ENCODE data around the gene WDR1.

Gene WDR1

DNA sequence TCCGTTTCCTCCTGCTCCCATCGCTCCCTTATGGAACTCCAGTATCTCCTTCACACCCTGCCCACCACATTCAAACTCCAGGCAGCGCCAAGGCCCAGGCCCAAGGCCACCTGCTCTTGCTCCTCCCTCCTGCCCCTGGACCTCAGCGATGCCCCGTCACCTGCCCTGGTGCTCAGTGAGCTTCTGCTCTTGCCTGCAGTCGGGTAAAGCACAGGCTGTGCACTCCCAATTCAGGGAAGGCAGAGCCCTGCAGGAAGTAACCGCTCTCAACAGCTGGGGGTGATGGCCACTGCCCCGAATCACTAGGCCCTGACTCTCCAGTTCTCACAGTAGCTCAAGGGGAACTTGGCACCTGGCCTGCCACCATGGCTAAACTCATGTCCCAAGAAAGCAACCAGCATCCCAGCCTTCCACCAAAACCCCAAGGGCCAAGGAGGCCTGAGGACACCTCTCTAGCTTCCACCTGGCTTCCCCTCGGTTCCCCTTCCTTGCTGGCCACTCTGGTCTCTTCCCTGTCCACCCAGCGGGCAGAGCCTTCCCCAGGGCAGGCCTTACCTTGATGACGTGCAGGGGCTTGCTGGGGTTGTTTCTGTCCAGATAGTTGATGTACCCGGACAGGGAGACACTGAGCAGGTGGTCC is 29.3 kb downstream of the WDR1 start:
- in situ Hi-C loops (cut with HindIII; ENCODE audit: low sequenced_read_pairs), result no loop called here

DNA sequence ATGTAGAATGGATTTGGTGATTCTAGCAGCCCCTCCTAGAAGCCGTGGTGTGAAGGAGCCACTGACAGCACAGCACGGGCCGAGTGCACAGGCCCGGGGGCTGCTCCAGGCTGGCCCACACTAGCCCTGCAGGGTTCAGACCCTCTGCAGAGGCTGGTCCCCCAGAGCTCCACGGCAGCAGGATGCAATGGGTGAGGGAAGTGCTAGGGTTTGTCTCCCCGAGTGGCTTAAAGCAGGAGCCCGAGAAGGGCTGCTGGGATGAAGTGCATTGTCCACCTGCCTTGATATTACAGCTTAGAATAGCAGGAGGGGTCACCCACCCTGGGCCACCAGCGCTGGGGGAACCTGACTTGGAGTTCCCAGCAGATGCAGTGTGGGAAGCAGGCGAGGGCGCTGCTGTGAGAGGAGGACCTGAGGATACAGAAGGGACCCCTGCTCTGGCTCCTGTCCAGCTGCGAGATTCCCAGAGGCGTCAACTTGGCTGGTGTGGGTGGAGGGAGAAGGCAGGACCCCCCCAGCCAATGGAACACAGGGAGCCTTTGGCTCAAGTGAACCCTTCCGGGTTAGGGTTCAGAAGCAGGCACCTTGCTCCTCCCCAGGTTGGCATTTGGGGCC is 30.0 kb downstream of the WDR1 start:
- in situ Hi-C loops (cut with HindIII; ENCODE audit: low sequenced_read_pairs), result no loop called here

DNA sequence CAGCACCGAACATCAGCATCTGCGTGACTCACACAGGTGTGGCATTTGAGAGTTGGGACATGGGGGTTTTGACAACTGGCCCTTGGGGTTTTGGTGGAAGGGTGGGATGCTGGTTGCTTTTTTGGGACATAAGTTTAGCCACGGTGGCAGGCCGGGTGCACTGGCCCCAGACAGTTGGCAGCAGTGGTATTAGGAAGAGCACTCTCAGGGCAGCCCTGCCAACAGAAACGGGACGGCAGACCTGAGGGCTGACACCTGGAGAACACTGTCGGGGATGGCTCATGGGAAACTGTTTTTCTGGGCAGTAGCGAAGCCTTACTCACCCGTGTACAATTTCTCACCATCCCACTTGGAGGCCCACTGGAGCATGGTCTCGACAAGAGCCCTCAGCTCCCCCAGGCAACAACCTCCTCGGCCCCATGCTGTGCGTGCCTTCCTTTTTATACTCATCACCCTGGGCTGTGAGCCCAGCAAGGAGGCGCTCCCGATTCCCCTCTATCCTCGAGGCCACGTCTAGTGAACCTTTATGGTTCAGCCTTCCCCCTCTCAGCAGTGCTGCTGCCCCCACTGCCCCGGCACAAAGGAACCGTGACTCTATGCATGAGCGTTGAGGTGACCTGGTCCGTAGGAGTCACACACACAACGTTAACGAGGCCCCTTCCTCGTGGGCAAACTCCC is 30.6 kb downstream of the WDR1 start:
- in situ Hi-C loops (cut with HindIII; ENCODE audit: low sequenced_read_pairs), result no loop called here

GRCh38 chr4:10085386-10085785 is 31.2 kb downstream of the WDR1 start:
- in situ Hi-C loops (cut with HindIII; ENCODE audit: low sequenced_read_pairs), result no loop called here

GRCh38 chr4:10084651-10085358 is 31.8 kb downstream of the WDR1 start:
- in situ Hi-C loops (cut with HindIII; ENCODE audit: low sequenced_read_pairs), result no loop called here

GRCh38 chr4:10083861-10084641 is 32.5 kb downstream of the WDR1 start:
- in situ Hi-C loops (cut with HindIII; ENCODE audit: low sequenced_read_pairs), result no loop called here

GRCh38 chr4:10083331-10083771 is 33.2 kb downstream of the WDR1 start:
- in situ Hi-C loops (cut with HindIII; ENCODE audit: low sequenced_read_pairs), result no loop called here

DNA sequence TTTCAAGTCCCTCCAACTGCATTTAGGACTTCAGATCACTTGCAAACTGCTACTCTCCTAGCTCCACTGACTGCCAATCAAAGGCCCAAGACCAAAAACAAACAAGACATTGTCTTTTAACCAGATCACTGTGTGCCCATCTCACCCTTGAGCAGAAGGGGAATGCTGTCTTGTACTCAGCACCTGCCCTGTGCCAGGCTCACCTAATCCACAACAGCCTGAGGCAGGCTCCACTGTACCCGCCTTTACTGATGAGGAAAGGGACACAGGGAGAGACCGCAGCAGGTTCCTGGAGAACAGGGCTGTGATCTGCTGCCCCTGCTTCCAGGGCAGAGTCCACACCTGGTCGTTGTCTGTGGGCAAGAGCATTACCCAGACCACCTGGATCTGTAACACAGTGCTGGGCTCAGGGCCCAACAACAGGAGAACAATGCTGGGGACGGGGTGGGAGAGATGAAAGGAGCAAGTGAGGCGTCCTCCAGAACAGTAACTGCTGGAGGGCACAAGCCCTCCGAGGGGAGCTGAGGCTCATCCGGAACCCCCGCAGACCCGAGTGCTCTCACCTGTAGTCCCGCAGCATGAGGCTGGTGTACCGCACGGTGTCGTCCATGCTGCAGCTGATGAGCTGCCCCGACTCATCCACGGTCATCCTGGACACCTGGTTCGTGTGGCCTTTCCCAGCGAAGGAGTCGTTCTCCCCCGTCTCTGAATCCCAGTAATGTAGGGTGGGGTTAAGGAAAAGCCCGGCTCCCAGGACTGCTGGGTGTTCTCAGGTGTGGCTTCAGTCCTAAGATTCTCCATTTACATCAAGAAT is 33.9 kb downstream of the WDR1 start:
- in situ Hi-C loops (cut with HindIII; ENCODE audit: low sequenced_read_pairs), result no loop called here

DNA sequence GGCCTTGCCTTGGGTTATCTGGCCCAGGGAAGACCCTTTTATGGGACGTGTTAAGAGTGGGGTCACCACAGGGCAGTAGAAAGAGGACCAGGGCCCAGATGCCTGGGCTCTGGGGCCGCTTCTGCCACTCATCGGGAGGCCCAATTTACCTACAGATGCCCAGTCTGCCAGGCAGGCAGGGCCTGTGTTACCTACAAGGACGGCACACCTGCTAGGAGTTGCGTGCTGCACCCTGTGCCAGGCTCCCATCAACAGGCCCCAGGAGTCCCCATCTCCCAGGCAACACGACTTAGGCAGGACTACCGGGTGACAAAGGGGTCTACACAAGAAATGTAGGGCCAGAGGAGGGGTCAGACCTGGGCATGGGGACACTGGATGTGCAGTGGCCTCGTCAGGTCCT is 34.6 kb downstream of the WDR1 start:
- in situ Hi-C loops (cut with HindIII; ENCODE audit: low sequenced_read_pairs), result no loop called here

- in situ Hi-C loops (cut with HindIII; ENCODE audit: low sequenced_read_pairs), result no loop called here
Observed at GRCh38 chr4:10081218-10081606, 35.4 kb downstream of the WDR1 start.

DNA sequence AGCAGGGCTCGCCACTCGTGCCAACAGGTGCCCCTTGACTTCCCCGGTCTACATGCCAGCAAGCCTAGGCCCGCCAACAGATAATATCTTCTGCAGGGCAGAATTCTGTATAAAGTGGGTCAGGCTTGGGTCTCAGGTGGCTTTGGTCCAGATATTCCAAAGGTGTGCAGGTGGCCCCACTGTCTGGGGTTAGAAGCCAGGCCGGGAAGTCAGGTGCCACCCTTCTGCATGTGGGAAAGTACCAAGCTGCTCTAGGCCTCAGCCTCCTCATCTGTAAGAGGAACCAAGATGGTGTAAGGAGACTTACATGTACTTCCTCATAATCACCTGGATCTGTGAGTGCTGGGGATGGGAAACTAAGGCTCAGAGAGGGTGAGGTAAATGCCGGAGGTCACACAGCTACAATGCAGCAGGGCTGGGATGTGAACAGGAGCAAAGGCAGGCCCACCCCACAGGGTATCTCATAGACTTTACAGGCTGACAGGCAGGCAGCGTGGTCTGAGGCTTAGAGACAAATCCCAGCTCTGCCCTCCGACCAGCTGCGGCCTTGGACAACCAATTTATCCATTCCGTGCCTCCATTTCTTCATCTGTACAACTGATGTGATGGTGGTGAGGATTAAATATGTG is 35.9 kb downstream of the WDR1 start:
- in situ Hi-C loops (cut with HindIII; ENCODE audit: low sequenced_read_pairs), result no loop called here

GRCh38 chr4:10079912-10080588 is 36.5 kb downstream of the WDR1 start:
- in situ Hi-C loops (cut with HindIII; ENCODE audit: low sequenced_read_pairs), result loop anchor here (5.0 kb wide), 1 partner anchor 92 kb away; no protein-coding TSS in a partner anchor

GRCh38 chr4:10079256-10079655 is 37.3 kb downstream of the WDR1 start:
- in situ Hi-C loops (cut with HindIII; ENCODE audit: low sequenced_read_pairs), result loop anchor here (5.0 kb wide), 1 partner anchor 93 kb away; no protein-coding TSS in a partner anchor

- in situ Hi-C loops (cut with HindIII; ENCODE audit: low sequenced_read_pairs), result loop anchor here (5.0 kb wide), 1 partner anchor 94 kb away; no protein-coding TSS in a partner anchor
Observed at GRCh38 chr4:10078481-10079233, 37.9 kb downstream of the WDR1 start.

GRCh38 chr4:10077483-10078335 is 38.9 kb downstream of the WDR1 start:
- in situ Hi-C loops (cut with HindIII; ENCODE audit: low sequenced_read_pairs), result loop anchor here (5.0 kb wide), 1 partner anchor 95 kb away; no protein-coding TSS in a partner anchor

DNA sequence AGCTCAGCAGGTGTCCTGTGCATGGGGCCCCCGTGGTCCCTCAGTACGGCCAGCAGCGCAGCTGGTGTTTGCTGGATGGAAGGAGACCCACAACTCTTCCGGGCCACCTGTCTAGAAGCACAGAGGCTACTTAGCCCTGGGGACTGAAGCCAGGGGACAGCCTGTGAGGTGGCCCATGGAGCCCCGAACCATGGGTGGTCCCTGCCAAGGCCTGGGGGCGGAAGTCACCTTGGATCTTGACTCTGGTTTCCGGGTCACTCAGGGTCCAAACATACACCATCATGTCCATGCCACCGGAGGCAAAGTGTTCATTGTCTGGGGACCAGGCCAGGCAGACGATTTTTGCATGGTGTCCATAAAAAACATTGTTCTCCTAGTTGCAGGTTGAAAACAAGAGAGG is 39.5 kb downstream of the WDR1 start:
- in situ Hi-C loops (cut with HindIII; ENCODE audit: low sequenced_read_pairs), result loop anchor here (5.0 kb wide), 1 partner anchor 95 kb away; no protein-coding TSS in a partner anchor

DNA sequence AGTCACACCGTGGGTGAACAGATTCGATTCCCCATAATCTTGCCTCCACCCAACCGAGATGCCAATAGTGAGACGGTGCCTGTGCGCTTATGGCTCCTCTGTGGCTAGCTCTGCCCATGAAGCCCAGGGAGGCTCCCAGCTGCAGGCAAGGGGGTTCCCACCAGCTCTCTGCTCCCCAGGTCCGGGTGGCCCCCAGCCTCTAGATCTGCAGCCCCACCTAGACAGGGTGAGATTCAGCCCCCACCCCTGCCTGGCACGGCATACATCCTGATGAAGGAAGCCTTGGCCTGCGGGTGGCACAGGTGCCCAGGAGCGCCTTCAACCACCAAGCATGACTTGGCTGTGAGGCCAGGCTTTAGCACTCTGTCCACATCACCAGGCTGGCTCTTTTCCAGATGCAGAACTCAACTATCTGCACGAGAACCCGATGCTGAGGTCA is 40.6 kb downstream of the WDR1 start:
- in situ Hi-C loops (cut with HindIII; ENCODE audit: low sequenced_read_pairs), result loop anchor here (5.0 kb wide), 1 partner anchor 96 kb away; no protein-coding TSS in a partner anchor
